HepG2 (cell line): ENCODE measurements around the gene CASZ1. TPM values are rescaled to one million over a fixed set of nuclear protein-coding genes. Genes with fewer than 3 reads are reported as not detected.

Experiments
- CBX1 ChIP-seq: IDR thresholded peaks from one replicate; pipeline ENCODE4 v1.6.1; 2016; ENCODE audit warnings: antibody characterized with exemption, low read depth
- CBX2 ChIP-seq, 2 experiments: fragments of 200-600 bp in 1 of 2; sonication (generic); formaldehyde crosslinking in 1 of 2; IDR thresholded peaks; 2 replicates each; pipeline versions ENCODE4 v1.7.0 to v1.8.1; 2018 to 2022; ENCODE audit warnings: low read depth in 2 of 2, low read length in 1 of 2, mild to moderate bottlenecking in 1 of 2, missing genetic modification reagents in 1 of 2
- KLF11 ChIP-seq: IDR thresholded peaks from 2 replicates; pipeline ENCODE4 v1.6.1; 2016; ENCODE audit warnings: missing compliant biosample characterization
- MTA1 ChIP-seq: sonication (generic); formaldehyde crosslinking; IDR thresholded peaks from 2 replicates; pipeline ENCODE4 v1.4.0; 2020; ENCODE audit warnings: missing genetic modification reagents, mild to moderate bottlenecking, borderline replicate concordance
- PHF21A ChIP-seq: sonication (generic); formaldehyde crosslinking; IDR thresholded peaks from 2 replicates; pipeline ENCODE4 v1.5.0; 2020; ENCODE audit warnings: mild to moderate bottlenecking, missing genetic modification reagents
- PRPF4 ChIP-seq: fragments of 200-400 bp; formaldehyde crosslinking; IDR thresholded peaks from 2 replicates; pipeline ENCODE4 v1.6.1; 2016; ENCODE audit warnings: low read length, low read depth; ENCODE audit not compliant: poor library complexity, severe bottlenecking
- SALL2 ChIP-seq: sonication (generic); formaldehyde crosslinking; IDR thresholded peaks from 2 replicates; pipeline ENCODE4 v1.8.1; 2023; ENCODE audit warnings: mild to moderate bottlenecking, missing genetic modification reagents, inconsistent platforms
- SRSF9 ChIP-seq: fragments of 200-400 bp; formaldehyde crosslinking; IDR thresholded peaks from 2 replicates; pipeline ENCODE4 v1.6.1; 2018; ENCODE audit warnings: borderline replicate concordance, mild to moderate bottlenecking, low read depth, low read length; ENCODE audit not compliant: insufficient read depth, poor library complexity, severe bottlenecking
- TOPORS ChIP-seq: sonication (generic); formaldehyde crosslinking; IDR thresholded peaks from 2 replicates; pipeline ENCODE4 v1.8.0; 2023; ENCODE audit warnings: mild to moderate bottlenecking, missing genetic modification reagents
- ZNF337 ChIP-seq: sonication (generic); formaldehyde crosslinking; IDR thresholded peaks from 2 replicates; pipeline ENCODE4 v1.5.1; 2020; ENCODE audit warnings: missing genetic modification reagents, low read depth, mild to moderate bottlenecking, borderline replicate concordance
- ZNF33B ChIP-seq: sonication (generic); formaldehyde crosslinking; IDR thresholded peaks from 2 replicates; pipeline ENCODE4 v1.5.1; 2020; ENCODE audit warnings: mild to moderate bottlenecking, missing genetic modification reagents
- ZNF510 ChIP-seq: sonication (generic); formaldehyde crosslinking; IDR thresholded peaks from 2 replicates; pipeline ENCODE4 v1.4.0; 2020; ENCODE audit warnings: low read depth, mild to moderate bottlenecking, missing genetic modification reagents
- ZNF546 ChIP-seq: sonication (generic); formaldehyde crosslinking; conservative IDR thresholded peaks from 2 replicates; pipeline ENCODE4 v1.8.1; 2023; ENCODE audit warnings: mild to moderate bottlenecking, missing genetic modification reagents
- ZNF607 ChIP-seq: sonication (generic); formaldehyde crosslinking; IDR thresholded peaks from 2 replicates; pipeline ENCODE4 v1.5.1; 2020; ENCODE audit warnings: missing genetic modification reagents, mild to moderate bottlenecking, borderline replicate concordance
- polyA plus RNA-seq, 8 experiments: library from polyadenylated mRNA; depleted of rRNA in 3 of 8; stranded (reverse) in 7 of 8; unstranded in 1 of 8; fragments of >200 nt; fragmentation: Illumina TruSeq in 4 of 8; extraction: Trizol in 4 of 8; gene quantifications; 2 replicates each; pipeline versions ENCODE4 v1.2.1 to v1.2.3, GENCODE V29; 2011 to 2016; ENCODE audit warnings: low read depth in 4 of 8, missing spikeins in 1 of 8, mixed read lengths in 1 of 8; ENCODE audit not compliant: insufficient read depth in 1 of 8
- total RNA-seq, 5 experiments: library from RNA; depleted of rRNA; stranded (reverse); fragments of >200 nt; fragmentation: Illumina TruSeq; extraction: Trizol; gene quantifications; 2 replicates each; pipeline ENCODE4 v1.2.3, GENCODE V29; 2016; ENCODE audit warnings: low read depth in 1 of 5
- TF ChIP-seq, protein P1 (sequence below): sonication (generic); formaldehyde crosslinking; IDR thresholded peaks from 2 replicates; pipeline ENCODE4 v1.4.0; 2020; ENCODE audit warnings: missing genetic modification reagents, mild to moderate bottlenecking, borderline replicate concordance
- TF ChIP-seq, protein P2 (sequence below): sonication (generic); formaldehyde crosslinking; IDR thresholded peaks from 2 replicates; pipeline ENCODE4 v1.5.1; 2020; ENCODE audit warnings: mild to moderate bottlenecking, missing genetic modification reagents, moderate library complexity
- TF ChIP-seq, protein P3 (sequence below): sonication (generic); formaldehyde crosslinking; IDR thresholded peaks from 2 replicates; pipeline ENCODE4 v1.4.0; 2020; ENCODE audit warnings: missing genetic modification reagents
- TF ChIP-seq, protein P4 (sequence below): sonication (generic); formaldehyde crosslinking; IDR thresholded peaks from 2 replicates; pipeline ENCODE4 v1.5.0; 2020; ENCODE audit warnings: mild to moderate bottlenecking, missing genetic modification reagents
- TF ChIP-seq, protein P5 (sequence below): sonication (generic); formaldehyde crosslinking; IDR thresholded peaks from 2 replicates; pipeline ENCODE4 v1.5.1; 2020; ENCODE audit warnings: mild to moderate bottlenecking, missing genetic modification reagents, moderate library complexity

The CASZ1 gene
- total and polyA plus RNA-seq, 2 of the 13 experiments (the other 11 are each of a cell fraction or from before 2014, with no cell fraction given): 1.9 to 3.7 TPM

DNA sequence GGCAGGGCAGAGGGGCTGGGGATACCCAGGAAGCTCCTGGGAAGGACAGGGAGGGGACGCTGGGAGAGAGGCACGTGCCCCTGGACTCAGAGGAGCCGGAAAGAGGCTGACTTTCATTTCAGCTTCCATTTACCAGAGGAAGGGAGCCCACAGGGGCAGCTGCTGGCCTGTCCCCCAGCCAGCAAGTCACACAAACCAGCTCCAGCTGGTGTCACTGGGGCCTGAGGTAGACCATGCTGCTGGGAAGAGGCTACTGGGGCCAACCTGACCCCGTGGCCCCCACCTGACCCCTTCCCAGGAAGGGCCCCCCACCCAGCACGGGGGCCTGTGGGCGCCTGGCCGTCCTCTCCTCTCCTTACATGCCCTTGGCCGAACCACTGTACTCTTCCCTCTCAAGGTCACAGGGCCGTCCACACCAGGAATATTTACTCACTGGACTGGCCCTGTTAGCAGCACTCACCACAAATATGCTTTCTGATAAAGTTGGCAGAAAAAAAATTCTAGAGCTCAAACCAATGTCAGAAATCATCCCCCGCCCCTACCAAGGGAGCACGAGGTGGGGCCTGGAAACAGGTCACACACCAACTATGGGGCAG is 110.5 kb downstream of the CASZ1 start (continued):
- peak; percentile 60; the same call in 1 of the 2 replicates for TF ChIP-seq MTA1 (CRISPR knock-in tag)
- TF ChIP-seq, protein P1, sequence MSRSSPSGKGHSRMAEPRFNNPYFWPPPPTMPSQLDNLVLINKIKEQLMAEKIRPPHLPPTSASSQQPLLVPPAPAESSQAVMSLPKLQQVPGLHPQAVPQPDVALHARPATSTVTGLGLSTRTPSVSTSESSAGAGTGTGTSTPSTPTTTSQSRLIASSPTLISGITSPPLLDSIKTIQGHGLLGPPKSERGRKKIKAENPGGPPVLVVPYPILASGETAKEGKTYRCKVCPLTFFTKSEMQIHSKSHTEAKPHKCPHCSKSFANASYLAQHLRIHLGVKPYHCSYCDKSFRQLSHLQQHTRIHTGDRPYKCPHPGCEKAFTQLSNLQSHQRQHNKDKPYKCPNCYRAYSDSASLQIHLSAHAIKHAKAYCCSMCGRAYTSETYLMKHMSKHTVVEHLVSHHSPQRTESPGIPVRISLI (CRISPR knock-in tag): peak; percentile 89
- TF ChIP-seq PHF21A (CRISPR knock-in tag): peak; percentile 74
- no peak for TF ChIP-seq PRPF4
- TF ChIP-seq ZNF546 (CRISPR knock-in tag): no peak
- TF ChIP-seq, protein P2, sequence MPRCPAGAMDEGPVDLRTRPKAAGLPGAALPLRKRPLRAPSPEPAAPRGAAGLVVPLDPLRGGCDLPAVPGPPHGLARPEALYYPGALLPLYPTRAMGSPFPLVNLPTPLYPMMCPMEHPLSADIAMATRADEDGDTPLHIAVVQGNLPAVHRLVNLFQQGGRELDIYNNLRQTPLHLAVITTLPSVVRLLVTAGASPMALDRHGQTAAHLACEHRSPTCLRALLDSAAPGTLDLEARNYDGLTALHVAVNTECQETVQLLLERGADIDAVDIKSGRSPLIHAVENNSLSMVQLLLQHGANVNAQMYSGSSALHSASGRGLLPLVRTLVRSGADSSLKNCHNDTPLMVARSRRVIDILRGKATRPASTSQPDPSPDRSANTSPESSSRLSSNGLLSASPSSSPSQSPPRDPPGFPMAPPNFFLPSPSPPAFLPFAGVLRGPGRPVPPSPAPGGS (CRISPR knock-in tag): no peak
- TF ChIP-seq, protein P3, sequence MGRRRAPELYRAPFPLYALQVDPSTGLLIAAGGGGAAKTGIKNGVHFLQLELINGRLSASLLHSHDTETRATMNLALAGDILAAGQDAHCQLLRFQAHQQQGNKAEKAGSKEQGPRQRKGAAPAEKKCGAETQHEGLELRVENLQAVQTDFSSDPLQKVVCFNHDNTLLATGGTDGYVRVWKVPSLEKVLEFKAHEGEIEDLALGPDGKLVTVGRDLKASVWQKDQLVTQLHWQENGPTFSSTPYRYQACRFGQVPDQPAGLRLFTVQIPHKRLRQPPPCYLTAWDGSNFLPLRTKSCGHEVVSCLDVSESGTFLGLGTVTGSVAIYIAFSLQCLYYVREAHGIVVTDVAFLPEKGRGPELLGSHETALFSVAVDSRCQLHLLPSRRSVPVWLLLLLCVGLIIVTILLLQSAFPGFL (CRISPR knock-in tag): no peak
- TF ChIP-seq CBX2 (IDR thresholded peaks at IDR 0.05; ENCODE audit: low read depth, low read length): no peak
- no peak for TF ChIP-seq CBX2 (CRISPR knock-in tag; IDR thresholded peaks at IDR 0.05; ENCODE audit: low read depth)
- TF ChIP-seq ZNF33B: no peak
- TF ChIP-seq, protein P4, sequence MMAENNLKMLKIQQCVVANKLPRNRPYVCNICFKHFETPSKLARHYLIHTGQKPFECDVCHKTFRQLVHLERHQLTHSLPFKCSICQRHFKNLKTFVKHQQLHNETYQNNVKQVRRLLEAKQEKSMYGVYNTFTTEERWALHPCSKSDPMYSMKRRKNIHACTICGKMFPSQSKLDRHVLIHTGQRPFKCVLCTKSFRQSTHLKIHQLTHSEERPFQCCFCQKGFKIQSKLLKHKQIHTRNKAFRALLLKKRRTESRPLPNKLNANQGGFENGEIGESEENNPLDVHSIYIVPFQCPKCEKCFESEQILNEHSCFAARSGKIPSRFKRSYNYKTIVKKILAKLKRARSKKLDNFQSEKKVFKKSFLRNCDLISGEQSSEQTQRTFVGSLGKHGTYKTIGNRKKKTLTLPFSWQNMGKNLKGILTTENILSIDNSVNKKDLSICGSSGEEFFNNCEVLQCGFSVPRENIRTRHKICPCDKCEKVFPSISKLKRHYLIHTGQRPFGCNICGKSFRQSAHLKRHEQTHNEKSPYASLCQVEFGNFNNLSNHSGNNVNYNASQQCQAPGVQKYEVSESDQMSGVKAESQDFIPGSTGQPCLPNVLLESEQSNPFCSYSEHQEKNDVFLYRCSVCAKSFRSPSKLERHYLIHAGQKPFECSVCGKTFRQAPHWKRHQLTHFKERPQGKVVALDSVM (CRISPR knock-in tag): peak; percentile 51
- no peak for TF ChIP-seq TOPORS (CRISPR knock-in tag)
- TF ChIP-seq ZNF510 (CRISPR knock-in tag): no peak
- no peak for TF ChIP-seq ZNF607 (CRISPR knock-in tag)
- TF ChIP-seq CBX1: no peak
- TF ChIP-seq, protein P5, sequence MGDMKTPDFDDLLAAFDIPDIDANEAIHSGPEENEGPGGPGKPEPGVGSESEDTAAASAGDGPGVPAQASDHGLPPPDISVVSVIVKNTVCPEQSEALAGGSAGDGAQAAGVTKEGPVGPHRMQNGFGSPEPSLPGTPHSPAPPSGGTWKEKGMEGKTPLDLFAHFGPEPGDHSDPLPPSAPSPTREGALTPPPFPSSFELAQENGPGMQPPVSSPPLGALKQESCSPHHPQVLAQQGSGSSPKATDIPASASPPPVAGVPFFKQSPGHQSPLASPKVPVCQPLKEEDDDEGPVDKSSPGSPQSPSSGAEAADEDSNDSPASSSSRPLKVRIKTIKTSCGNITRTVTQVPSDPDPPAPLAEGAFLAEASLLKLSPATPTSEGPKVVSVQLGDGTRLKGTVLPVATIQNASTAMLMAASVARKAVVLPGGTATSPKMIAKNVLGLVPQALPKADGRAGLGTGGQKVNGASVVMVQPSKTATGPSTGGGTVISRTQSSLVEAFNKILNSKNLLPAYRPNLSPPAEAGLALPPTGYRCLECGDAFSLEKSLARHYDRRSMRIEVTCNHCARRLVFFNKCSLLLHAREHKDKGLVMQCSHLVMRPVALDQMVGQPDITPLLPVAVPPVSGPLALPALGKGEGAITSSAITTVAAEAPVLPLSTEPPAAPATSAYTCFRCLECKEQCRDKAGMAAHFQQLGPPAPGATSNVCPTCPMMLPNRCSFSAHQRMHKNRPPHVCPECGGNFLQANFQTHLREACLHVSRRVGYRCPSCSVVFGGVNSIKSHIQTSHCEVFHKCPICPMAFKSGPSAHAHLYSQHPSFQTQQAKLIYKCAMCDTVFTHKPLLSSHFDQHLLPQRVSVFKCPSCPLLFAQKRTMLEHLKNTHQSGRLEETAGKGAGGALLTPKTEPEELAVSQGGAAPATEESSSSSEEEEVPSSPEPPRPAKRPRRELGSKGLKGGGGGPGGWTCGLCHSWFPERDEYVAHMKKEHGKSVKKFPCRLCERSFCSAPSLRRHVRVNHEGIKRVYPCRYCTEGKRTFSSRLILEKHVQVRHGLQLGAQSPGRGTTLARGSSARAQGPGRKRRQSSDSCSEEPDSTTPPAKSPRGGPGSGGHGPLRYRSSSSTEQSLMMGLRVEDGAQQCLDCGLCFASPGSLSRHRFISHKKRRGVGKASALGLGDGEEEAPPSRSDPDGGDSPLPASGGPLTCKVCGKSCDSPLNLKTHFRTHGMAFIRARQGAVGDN (CRISPR knock-in tag): peak; percentile 87
- peak; percentile 69; the same call in 1 of the 2 replicates for TF ChIP-seq KLF11 (CRISPR knock-in tag)
- no peak for TF ChIP-seq SRSF9
- TF ChIP-seq ZNF337: no peak
- no peak for TF ChIP-seq SALL2 (CRISPR knock-in tag)
